Mesodermal cell (in vitro differentiated cells): ENCODE measurements around the gene HSDL1.
"Not testable (repeated sequence)": the region's sequence is repeated elsewhere in the genome, so short reads cannot be mapped to it uniquely, and the experiment has no call there.

Experiments used
- H3K27ac ChIP-seq: 2 replicates; pipeline ENCODE4 v1.7.0; 2013; ENCODE audit warnings: mild to moderate bottlenecking, low read depth, low read length, moderate library complexity; ENCODE audit not compliant: severe bottlenecking
- H3K36me3 ChIP-seq: 2 replicates; pipeline ENCODE4 v1.7.1; 2013; ENCODE audit warnings: mild to moderate bottlenecking, low read length, moderate library complexity; ENCODE audit not compliant: control insufficient read depth, insufficient read depth
- H3K4me1 ChIP-seq: one replicate; pipeline ENCODE4 v1.7.1; 2013; ENCODE audit warnings: mild to moderate bottlenecking, low read length; ENCODE audit not compliant: insufficient read depth, control insufficient read depth, poor library complexity, severe bottlenecking
- H3K4me3 ChIP-seq: 2 replicates; pipeline ENCODE4 v1.7.0; 2013; ENCODE audit warnings: low read length, control low read depth, mild to moderate bottlenecking; ENCODE audit not compliant: insufficient read depth, poor library complexity, severe bottlenecking; ENCODE audit errors: extremely low read depth
- H3K9me3 ChIP-seq: 2 replicates; pipeline ENCODE4 v1.7.1; 2013; ENCODE audit warnings: mild to moderate bottlenecking, low read length, moderate library complexity; ENCODE audit not compliant: control insufficient read depth
- WGBS, 2 experiments: methylation state at CpG; one replicate each; pipeline ENCODE4 v1.1.5; 2013; ENCODE audit warnings: missing lambda C conversion rate in 2 of 2; ENCODE audit not compliant: insufficient coverage in 2 of 2; 5-methylcytosine and 5-hydroxymethylcytosine counted together

The HSDL1 gene

DNA sequence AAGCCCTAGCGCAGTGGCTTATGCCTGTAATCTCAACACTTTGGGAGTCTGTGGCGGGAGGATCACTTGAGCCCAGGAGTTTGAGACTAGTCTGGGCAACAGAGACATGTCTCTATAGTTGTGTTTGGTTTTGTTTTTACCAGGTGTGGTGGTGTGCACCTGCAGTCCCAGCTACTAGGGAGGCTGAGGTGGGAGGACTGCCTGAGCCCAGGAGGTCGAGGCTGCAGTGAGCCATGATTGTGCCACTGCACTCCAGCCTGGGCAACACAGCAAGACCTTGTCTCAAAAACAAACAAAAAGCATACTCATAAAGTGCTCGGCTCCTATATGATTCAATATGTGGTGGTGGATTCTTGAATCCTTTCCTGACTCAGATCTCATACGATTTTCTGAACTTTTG lies 26.7 kb downstream of the HSDL1 start:
- peaks cover 19% of the 10 kb centered on the region for H3K36me3 ChIP-seq
- not testable (repeated sequence) for H3K4me1 ChIP-seq, H3K4me3 ChIP-seq, H3K27ac ChIP-seq, H3K9me3 ChIP-seq
- 100% methylated on average over 1 of the region's 5 CpGs; no CpG with 5 or more reads in 1 of the 2 experiments for WGBS, 2 experiments

DNA sequence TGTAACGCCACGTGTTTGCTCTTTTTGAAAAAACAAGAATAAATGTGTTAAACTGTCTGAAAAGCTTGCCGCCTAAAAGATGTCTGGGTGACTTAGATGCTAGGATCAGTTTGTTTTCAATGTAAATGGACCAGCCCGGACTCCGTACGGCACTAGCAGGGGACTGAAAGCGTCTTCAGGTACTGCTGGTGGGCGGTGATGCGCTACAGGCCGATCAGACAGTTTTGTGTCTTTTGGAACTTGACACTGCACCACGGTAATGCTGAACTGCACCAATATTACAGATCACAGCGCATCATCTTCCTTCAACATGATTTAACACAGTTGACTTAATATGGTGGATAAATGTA lies 27.5 kb downstream of the HSDL1 start:
- Histone ChIP-seq H3K27ac (no peak overlapping the region), H3K4me3 (peak overlapping the region; percentile 88), H3K4me1 (peaks cover 2% of the 10 kb centered on the region), H3K36me3 (peaks cover 11% of the 10 kb centered on the region), H3K9me3 (no peaks in the 10 kb centered on the region)
- 4 to 14% methylated on average over 10 to 11 of the region's 12 CpGs for WGBS, 2 experiments

DNA sequence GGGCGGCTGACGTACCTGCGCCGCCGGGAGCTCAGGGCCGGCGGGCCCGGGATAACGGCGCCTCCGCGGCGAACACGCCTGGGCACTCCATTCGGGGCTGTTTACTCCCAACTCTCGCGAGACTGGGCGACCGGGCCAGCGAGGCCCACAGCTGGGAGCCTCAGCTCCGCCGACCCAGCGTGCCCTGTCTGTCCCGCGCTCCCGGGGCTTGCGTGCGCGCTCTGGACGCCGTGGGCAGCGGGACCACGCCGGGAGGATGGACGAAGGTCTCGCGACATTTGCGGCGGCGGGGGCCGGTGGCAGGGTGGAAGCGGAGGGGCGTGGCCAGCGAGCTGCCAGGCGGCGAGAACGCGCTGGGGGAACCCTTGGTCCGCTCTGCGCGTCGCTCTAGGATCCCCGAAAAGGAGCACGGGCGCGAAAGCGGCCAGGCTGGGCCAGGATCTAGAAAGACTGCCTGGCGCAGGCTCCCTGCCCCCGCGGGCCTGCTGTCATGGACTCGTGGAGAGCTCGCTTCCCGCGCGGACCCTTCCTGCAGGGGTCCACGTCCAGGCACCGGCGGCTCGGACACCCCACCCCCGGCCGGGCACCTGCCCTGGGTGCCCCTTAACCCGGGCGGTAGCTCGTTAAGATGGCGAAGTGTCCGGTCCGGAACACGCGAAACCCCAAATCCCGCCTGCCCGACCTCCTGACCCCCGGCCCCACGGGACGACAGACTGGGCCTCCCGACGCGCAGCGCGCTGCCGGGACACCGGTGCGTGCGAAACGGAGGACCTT lies 28.1 kb downstream of the HSDL1 start, which contains the start of gene MBTPS1:
Gene MBTPS1, minus strand, starts transcription at position 223 of the 774 bp plus-strand sequence. CDS start 15,159 bp downstream, outside the sequence.
- peak within 1 kb of the TSS; percentile 90 for H3K27ac ChIP-seq
- peaks cover 2% of the 10 kb centered on the region for H3K4me1 ChIP-seq
- WGBS, 2 experiments: 0 to 2% methylated on average over 62 to 93 of the region's 94 CpGs
- H3K9me3 ChIP-seq: no peaks in the 10 kb centered on the region
- peak within 1 kb of the TSS; percentile 88 for H3K4me3 ChIP-seq
- H3K36me3 ChIP-seq: peaks cover 8% of the 10 kb centered on the region

DNA sequence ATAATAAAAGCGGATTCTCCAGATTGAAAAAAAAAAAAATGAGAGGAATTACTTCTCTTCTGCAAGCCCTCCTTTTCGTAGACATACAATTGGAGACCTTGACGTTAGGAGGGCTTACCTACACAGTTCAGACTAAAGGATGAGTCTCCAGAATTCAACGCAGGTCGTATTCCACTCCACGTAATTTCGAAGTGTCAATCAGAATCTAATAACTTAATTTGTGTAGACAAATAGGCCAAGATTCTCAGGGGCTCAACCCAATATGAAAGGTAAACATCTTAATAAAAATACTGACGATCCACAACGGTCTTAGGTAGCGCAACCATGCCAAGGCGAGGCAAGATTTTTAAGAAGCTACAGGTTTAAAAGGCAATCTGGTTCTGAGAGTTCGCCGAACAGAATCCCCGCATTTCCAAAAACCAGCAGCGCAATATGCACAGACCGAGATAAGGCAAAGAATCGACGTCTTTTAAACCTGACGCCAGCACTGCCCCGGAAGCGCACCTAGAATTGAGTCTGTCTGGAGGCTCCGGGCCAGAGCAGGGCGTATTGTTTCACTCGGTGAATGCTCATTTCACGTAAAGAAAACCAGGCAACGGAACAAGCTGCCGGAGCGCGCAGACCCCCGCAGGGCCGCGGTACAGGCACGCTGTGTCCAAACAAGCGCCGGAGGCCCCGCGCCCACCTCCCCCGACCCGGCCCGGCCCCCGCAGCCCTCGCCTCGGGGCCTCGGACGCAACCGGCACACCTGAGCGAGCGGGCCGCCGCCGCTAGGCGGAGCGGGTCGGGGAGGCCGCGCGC lies 28.9 kb downstream of the HSDL1 start:
- peak overlapping the region; percentile 88 for H3K4me3 ChIP-seq
- 1% methylated on average over 44 to 50 of the region's 57 CpGs for WGBS, 2 experiments
- peaks cover 2% of the 10 kb centered on the region for H3K4me1 ChIP-seq
- H3K27ac ChIP-seq: peak overlapping the region; percentile 90
- H3K9me3 ChIP-seq: no peaks in the 10 kb centered on the region
- H3K36me3 ChIP-seq: peaks cover 6% of the 10 kb centered on the region

DNA sequence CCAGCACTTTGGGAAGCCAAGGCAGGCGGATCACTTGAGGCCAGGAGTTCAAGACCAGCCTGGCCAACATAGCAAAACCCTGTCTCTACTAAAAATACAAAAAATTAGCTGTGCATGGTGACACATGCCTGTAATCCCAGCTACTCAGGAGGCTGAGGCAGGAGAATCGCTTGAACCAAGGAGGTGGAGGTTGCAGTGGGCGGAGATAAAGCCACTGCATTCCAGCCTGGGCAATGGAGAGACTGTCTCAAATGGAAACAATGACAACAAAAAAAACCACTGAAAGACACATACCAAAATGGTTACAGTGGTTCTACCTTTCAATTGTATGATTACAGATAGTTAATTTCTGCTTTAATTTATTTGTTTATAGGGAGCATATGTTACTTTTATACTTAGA lies 33.0 kb downstream of the HSDL1 start:
- not testable (repeated sequence) for H3K27ac ChIP-seq, H3K9me3 ChIP-seq, H3K4me1 ChIP-seq, H3K4me3 ChIP-seq
- H3K36me3 ChIP-seq: peaks cover 13% of the 10 kb centered on the region
- 100% methylated on average over 2 of the region's 3 CpGs; no CpG with 5 or more reads in 1 of the 2 experiments for WGBS, 2 experiments

DNA sequence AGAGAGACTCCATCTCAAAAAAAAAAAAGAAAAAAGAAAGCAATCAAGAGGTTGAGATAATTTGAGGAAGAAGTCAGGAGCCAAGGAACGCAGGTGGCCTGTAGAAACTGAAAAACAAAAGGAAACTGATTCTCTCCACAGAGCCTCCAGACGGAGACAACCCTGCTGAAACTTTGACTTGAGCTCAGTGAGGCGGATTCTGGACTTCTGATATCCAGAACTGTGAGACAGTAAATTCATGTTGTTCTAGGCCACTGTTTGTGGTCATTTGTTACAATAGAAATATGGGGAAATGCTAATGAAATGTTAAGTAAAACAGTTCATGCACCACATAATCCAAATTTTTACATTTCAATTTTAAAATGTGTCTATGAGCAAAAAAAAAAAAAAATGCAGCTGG lies 33.5 kb downstream of the HSDL1 start:
- H3K9me3 ChIP-seq: no peaks in the 10 kb centered on the region
- peaks cover 2% of the 10 kb centered on the region for H3K4me1 ChIP-seq
- H3K27ac ChIP-seq: no peak overlapping the region
- peaks cover 13% of the 10 kb centered on the region for H3K36me3 ChIP-seq
- no peak overlapping the region for H3K4me3 ChIP-seq
- 100% methylated on average over 2 to 3 of the region's 3 CpGs for WGBS, 2 experiments

DNA sequence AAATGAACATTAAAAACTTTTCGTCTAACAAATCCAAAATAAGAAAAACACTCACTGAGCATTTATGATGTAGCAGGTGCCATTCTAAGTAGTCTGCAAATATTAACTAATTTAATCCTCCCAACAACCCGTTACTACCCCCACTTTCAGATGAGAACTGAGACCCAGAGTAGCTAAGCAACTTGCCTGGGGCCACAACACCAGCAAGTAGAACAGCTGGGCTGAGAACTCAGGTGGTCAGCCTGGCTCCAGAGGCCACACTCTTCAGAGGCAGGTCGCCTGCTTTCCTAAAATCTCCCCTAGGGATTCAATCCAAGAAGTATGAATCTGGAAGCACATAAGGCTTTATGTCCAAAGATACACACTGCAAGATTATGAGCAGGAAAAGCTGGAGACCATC lies 34.5 kb downstream of the HSDL1 start:
- Histone ChIP-seq H3K9me3 (no peaks in the 10 kb centered on the region), H3K4me1 (peaks cover 1% of the 10 kb centered on the region), H3K36me3 (peaks cover 13% of the 10 kb centered on the region), H3K4me3 (no peak overlapping the region), H3K27ac (no peak overlapping the region)
- WGBS, 2 experiments: 60% methylated on average over 1 of the region's 3 CpGs; no CpG with 5 or more reads in 1 of the 2 experiments

DNA sequence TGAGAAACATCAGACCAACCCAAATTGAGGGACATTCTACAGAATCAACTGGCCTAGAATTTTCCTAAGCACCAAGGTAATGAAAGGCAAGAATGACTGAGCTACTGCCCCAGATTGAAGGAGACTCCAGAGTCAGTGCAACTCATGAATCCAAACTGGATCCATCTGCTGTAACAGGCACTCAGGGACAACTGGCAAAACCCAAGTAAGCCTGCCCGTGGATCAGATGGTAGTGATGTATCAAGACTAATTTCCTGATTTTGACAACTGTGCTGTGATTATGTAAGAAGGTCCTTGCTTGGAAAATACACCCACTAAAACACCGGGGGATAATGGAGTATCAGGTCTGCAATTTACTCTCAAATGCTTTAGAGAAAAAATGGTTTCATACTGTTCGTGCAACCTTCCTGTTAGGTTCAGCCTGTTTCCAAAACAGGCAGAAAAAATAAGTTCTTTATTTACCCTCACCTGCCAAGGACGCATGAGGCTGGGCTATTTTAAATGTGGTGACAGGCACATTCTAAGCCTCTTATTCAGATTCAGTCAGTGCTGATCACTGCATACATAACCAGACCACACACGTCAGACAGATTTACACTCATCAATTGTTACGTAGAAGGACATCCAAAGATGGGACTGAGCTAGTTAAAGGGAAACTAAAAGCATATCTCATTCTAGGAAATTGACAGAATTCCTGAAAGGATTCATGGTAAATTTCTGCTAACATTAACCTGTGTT lies 35.2 kb downstream of the HSDL1 start:
- no peaks in the 10 kb centered on the region for H3K4me1 ChIP-seq
- H3K9me3 ChIP-seq: no peaks in the 10 kb centered on the region
- no peak overlapping the region for H3K27ac ChIP-seq
- H3K4me3 ChIP-seq: no peak overlapping the region
- WGBS, 2 experiments: 100% methylated on average over 1 to 4 of the region's 6 CpGs
- peaks cover 13% of the 10 kb centered on the region for H3K36me3 ChIP-seq

DNA sequence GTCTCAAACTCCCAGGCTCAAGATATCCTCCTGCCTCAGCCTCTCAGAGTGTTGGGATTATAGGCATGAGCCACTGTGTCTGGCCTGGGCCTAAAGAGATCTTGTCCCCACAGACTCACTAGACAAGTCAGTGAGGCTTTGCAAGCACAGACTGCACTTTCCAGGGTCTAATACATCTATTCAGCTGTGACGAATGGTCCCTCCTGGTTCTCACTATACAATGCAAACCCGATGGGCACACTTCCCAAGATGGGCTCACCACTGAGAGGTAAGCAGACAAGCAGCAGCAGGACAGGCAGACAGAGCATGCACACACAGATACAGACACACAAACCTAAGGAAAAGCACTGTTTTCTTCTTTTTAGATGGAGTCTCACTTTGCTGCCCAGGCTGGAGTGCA lies 37.1 kb downstream of the HSDL1 start:
- no peak overlapping the region for H3K4me3 ChIP-seq
- WGBS, 2 experiments: 94 to 100% methylated on average over 2 of the region's 2 CpGs
- H3K4me1 ChIP-seq: peaks cover 2% of the 10 kb centered on the region
- H3K9me3 ChIP-seq: no peaks in the 10 kb centered on the region
- H3K27ac ChIP-seq: no peak overlapping the region
- H3K36me3 ChIP-seq: peaks cover 18% of the 10 kb centered on the region

DNA sequence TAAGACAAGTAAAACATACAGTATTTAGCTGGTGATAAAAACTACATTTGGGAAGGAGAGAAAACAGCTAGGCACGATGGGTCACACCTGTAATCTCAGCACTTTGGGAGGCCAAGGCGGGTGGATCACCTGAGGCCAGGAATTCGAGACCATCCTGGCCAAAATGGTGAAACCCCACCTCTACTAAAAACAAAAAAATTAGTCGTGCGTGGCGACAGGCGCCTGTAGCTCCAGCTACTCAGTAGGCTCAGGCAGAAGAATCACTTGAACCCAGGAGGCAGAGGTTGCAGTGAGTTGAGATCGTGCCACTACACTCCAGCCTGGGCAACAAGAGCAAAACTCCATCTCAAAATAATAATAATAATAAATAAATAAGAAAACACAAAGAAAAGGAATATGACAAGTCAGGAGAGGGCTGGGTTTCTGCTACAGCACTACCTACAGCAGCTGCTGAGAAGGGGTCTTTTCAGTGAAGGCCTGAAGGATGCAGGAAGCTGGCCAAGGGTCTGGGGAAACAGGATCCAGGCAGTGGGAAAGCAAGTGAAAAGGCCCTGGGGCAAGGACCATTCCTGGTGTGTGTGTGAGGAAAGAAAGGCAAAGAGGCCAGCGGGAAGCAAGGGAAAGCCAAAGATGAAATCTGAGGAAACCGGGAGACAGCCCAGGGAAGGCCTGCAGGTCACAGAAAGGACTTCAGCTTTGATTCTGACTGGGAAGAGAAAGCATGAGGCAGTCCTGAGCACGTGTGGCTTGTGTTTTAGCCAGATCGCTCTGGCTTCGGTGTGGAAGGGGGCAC lies 38.8 kb downstream of the HSDL1 start:
- Histone ChIP-seq H3K36me3 (peaks cover 28% of the 10 kb centered on the region), H3K9me3 (no peaks in the 10 kb centered on the region), H3K4me3 (no peak overlapping the region), H3K4me1 (peaks cover 2% of the 10 kb centered on the region), H3K27ac (no peak overlapping the region)
- WGBS, 2 experiments: 91% methylated on average over 10 to 11 of the region's 13 CpGs
